ENCODE measurements around the gene TRDMT1. TPM values are rescaled to one million over a fixed set of nuclear protein-coding genes. Genes with fewer than 3 reads are reported as not detected.

Gene TRDMT1
- polyA plus RNA-seq, 1 experiment = 2.4 TPM

GRCh38 chr10:17157024-17157423, 44.4 kb downstream of the TRDMT1 start:
- H3K27me3 ChIP-seq (ENCODE audit: control insufficient read depth, insufficient read depth, low read length) = no peaks in the 10 kb centered on the region
- no peak for TF ChIP-seq CTCF (IDR thresholded peaks at IDR 0.05; ENCODE audit: insufficient read depth, low read depth, low read length)
- H3K4me3 ChIP-seq (ENCODE audit: low read depth, low read length) = no peak overlapping the region
- DNase-seq (ENCODE audit: low read depth) = no peak
- ChIA-PET CTCF (interaction anchor here (0.6 kb wide), 1 partner anchor 253 kb away, joined by 3 read pairs; no protein-coding TSS in a partner anchor), POLR2A (no interaction called here)
- H3K36me3 ChIP-seq (ENCODE audit: control insufficient read depth, insufficient read depth, low read length) = no peaks in the 10 kb centered on the region

GRCh38 chr10:17155826-17156225, 45.6 kb downstream of the TRDMT1 start:
- no peak for TF ChIP-seq CTCF (IDR thresholded peaks at IDR 0.05; ENCODE audit: insufficient read depth, low read depth, low read length)
- Histone ChIP-seq H3K36me3 (ENCODE audit: control insufficient read depth, insufficient read depth, low read length) (no peaks in the 10 kb centered on the region), H3K4me3 (ENCODE audit: low read depth, low read length) (no peak overlapping the region), H3K27me3 (ENCODE audit: control insufficient read depth, insufficient read depth, low read length) (no peaks in the 10 kb centered on the region)
- CTCF ChIA-PET = no interaction called here
- DNase-seq (ENCODE audit: low read depth) = no peak
- POLR2A ChIA-PET = no interaction called here

DNA sequence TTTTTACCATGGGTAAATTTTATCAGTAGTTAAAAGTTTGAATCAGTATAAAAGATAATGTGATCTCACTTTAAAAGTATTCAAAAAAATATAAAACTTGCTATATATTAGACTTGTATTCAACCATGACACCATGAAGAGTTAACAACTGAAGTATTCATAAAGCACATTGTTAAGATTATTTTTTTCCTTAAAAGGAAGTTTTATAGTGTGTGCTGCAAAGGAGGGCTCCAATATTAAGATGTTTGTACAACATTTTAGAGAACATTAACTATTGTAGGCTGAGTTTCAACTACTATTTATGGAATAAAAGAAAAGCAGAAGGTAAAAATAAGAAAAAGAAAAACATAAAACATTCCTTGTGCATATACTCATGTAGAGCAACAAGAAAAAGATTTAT, 47.4 kb downstream of the TRDMT1 start:
- Histone ChIP-seq H3K27me3 (ENCODE audit: control insufficient read depth, insufficient read depth, low read length) (no peaks in the 10 kb centered on the region), H3K4me3 (ENCODE audit: low read depth, low read length) (no peak overlapping the region), H3K36me3 (ENCODE audit: control insufficient read depth, insufficient read depth, low read length) (no peaks in the 10 kb centered on the region)
- POLR2A ChIA-PET = interaction anchor here (0.7 kb wide), 1 partner anchor 158 kb away, joined by 3 read pairs; no protein-coding TSS in a partner anchor
- no peak for DNase-seq (ENCODE audit: low read depth)
- CTCF ChIA-PET = interaction anchor here (1.0 kb wide), 1 partner anchor 13 kb away, joined by 4 read pairs; no protein-coding TSS in a partner anchor
- no peak for TF ChIP-seq CTCF (IDR thresholded peaks at IDR 0.05; ENCODE audit: insufficient read depth, low read depth, low read length)

GRCh38 chr10:17153321-17153720, 48.2 kb downstream of the TRDMT1 start:
- Histone ChIP-seq H3K27me3 (ENCODE audit: control insufficient read depth, insufficient read depth, low read length) (no peaks in the 10 kb centered on the region), H3K36me3 (ENCODE audit: control insufficient read depth, insufficient read depth, low read length) (no peaks in the 10 kb centered on the region), H3K4me3 (ENCODE audit: low read depth, low read length) (no peak overlapping the region)
- DNase-seq (ENCODE audit: low read depth) = no peak
- TF ChIP-seq CTCF (IDR thresholded peaks at IDR 0.05; ENCODE audit: insufficient read depth, low read depth, low read length) = no peak
- ChIA-PET POLR2A (no interaction called here), CTCF (interaction anchor here (1.0 to 1.7 kb wide), 2 partner anchors 12 to 14 kb away, joined by 4 to 5 read pairs; no protein-coding TSS in a partner anchor)

DNA sequence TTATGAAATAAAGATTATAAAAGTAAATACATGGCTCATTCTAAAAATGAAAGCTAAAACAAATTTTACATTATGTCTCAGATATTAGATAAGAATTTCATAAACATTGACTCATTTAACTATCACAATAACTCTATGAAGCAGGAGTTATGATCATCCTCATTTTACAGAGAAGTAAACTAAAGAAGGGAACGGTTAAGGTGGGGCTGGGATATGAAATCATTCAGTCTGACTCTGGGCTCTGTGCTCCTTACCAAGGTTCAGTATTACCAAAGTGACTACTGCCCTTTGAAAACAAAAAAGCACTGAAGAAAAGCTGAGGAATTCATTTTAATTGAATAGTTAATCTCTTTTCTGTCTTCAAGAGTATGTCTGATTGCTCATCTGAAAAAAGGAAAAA, 49.8 kb downstream of the TRDMT1 start:
- DNase-seq (ENCODE audit: low read depth) = no peak
- POLR2A ChIA-PET = no interaction called here
- H3K36me3 ChIP-seq (ENCODE audit: control insufficient read depth, insufficient read depth, low read length) = no peaks in the 10 kb centered on the region
- CTCF ChIA-PET = interaction anchor here (0.6 to 1.7 kb wide), 3 partner anchors 11 to 61 kb away, joined by 3 to 5 read pairs (median 3); no protein-coding TSS in a partner anchor
- H3K27me3 ChIP-seq (ENCODE audit: control insufficient read depth, insufficient read depth, low read length) = no peaks in the 10 kb centered on the region
- no peak for TF ChIP-seq CTCF (IDR thresholded peaks at IDR 0.05; ENCODE audit: insufficient read depth, low read depth, low read length)
- no peak overlapping the region for H3K4me3 ChIP-seq (ENCODE audit: low read depth, low read length)
